GM12878 (cell line): ENCODE results near the gene HOXB13.

ENCODE experiments used
- CHD2 ChIP-seq: IDR thresholded peaks from 2 replicates; pipeline ENCODE4 v1.6.1; 2011; ENCODE audit warnings: low read depth, low read length, improper control_type of control experiment, borderline replicate concordance
- CTCF ChIP-seq, 3 experiments: IDR thresholded peaks in 2 of 3; conservative IDR thresholded peaks in 1 of 3; 2 replicates each; pipeline ENCODE4 v1.5.1; 2011; ENCODE audit warnings: low read depth in 3 of 3, low read length in 3 of 3, mild to moderate bottlenecking in 3 of 3, control low read depth in 2 of 3, moderate library complexity in 2 of 3, inconsistent platforms in 1 of 3, mixed read lengths in 1 of 3; ENCODE audit not compliant: control insufficient read depth in 2 of 3, insufficient read depth in 1 of 3; ENCODE audit errors: extremely low read depth in 1 of 3
- ESRRA ChIP-seq: IDR thresholded peaks from 2 replicates; pipeline ENCODE4 v1.6.1; 2012; ENCODE audit warnings: mild to moderate bottlenecking, low read length, improper control_type of control experiment
- FOXK2 ChIP-seq: fragments of 450-650 bp; IDR thresholded peaks from 2 replicates; pipeline ENCODE4 v1.6.1; 2017; ENCODE audit warnings: mild to moderate bottlenecking, moderate library complexity
- MXI1 ChIP-seq: fragments of 150-350 bp; IDR thresholded peaks from 2 replicates; pipeline ENCODE4 v1.6.1; 2011; ENCODE audit warnings: low read depth, mild to moderate bottlenecking, inconsistent platforms, low read length, improper control_type of control experiment
- POLR2A ChIP-seq: IDR thresholded peaks from 2 replicates; pipeline ENCODE4 v1.6.1; 2011; ENCODE audit warnings: low read depth, mild to moderate bottlenecking, low read length
- RAD21 ChIP-seq: IDR thresholded peaks from 2 replicates; pipeline ENCODE4 v1.6.1; 2011; ENCODE audit warnings: mild to moderate bottlenecking, low read depth, low read length, moderate library complexity; ENCODE audit not compliant: insufficient read depth
- SMAD1 ChIP-seq: fragments of 450-650 bp; IDR thresholded peaks from 2 replicates; pipeline ENCODE4 v1.6.1; 2018; ENCODE audit warnings: mild to moderate bottlenecking, low read depth; ENCODE audit not compliant: partially characterized antibody
- SP1 ChIP-seq: IDR thresholded peaks from one replicate; pipeline ENCODE4 v1.6.1; 2011; ENCODE audit warnings: low read depth, low read length
- SUPT20H ChIP-seq: IDR thresholded peaks from 2 replicates; pipeline ENCODE4 v1.6.1; 2011; ENCODE audit warnings: low read depth, mild to moderate bottlenecking, low read length, moderate library complexity, borderline replicate concordance; ENCODE audit not compliant: control insufficient read depth
- TBL1XR1 ChIP-seq: IDR thresholded peaks from 2 replicates; pipeline ENCODE4 v1.6.1; 2012; ENCODE audit warnings: low read depth, low read length, improper control_type of control experiment
- USF2 ChIP-seq: IDR thresholded peaks from 2 replicates; pipeline ENCODE4 v1.6.1; 2011; ENCODE audit warnings: low read depth, low read length, improper control_type of control experiment, borderline replicate concordance
- YY1 ChIP-seq: IDR thresholded peaks from 2 replicates; pipeline ENCODE4 v1.6.1; 2011; ENCODE audit warnings: low read depth, mild to moderate bottlenecking, low read length
- ZBED1 ChIP-seq: IDR thresholded peaks from 2 replicates; pipeline ENCODE4 v1.6.1; 2016; ENCODE audit warnings: borderline replicate concordance

GRCh38 chr17:48701864-48702532 is 26.6 kb downstream of the HOXB13 start:
- no peak for TF ChIP-seq SMAD1
- TF ChIP-seq ZBED1: no peak
- TF ChIP-seq USF2: no peak
- no peak for TF ChIP-seq MXI1
- TF ChIP-seq CHD2: no peak
- TF ChIP-seq TBL1XR1: no peak
- no peak for TF ChIP-seq SUPT20H
- TF ChIP-seq SP1: no peak
- no peak for TF ChIP-seq POLR2A
- no peak for TF ChIP-seq RAD21
- TF ChIP-seq FOXK2: no peak
- TF ChIP-seq CTCF (IDR thresholded peaks at IDR 0.05 in 2 of 3, conservative IDR thresholded peaks at IDR 0.05 in 1 of 3; ENCODE audit: control insufficient read depth in 2 of 3, extremely low read depth in 1 of 3, insufficient read depth in 1 of 3, low read depth in 3 of 3, low read length in 3 of 3): no peak
- TF ChIP-seq ESRRA: no peak
- TF ChIP-seq YY1: no peak
